ENCODE data around the gene TIMM17A.

DNA sequence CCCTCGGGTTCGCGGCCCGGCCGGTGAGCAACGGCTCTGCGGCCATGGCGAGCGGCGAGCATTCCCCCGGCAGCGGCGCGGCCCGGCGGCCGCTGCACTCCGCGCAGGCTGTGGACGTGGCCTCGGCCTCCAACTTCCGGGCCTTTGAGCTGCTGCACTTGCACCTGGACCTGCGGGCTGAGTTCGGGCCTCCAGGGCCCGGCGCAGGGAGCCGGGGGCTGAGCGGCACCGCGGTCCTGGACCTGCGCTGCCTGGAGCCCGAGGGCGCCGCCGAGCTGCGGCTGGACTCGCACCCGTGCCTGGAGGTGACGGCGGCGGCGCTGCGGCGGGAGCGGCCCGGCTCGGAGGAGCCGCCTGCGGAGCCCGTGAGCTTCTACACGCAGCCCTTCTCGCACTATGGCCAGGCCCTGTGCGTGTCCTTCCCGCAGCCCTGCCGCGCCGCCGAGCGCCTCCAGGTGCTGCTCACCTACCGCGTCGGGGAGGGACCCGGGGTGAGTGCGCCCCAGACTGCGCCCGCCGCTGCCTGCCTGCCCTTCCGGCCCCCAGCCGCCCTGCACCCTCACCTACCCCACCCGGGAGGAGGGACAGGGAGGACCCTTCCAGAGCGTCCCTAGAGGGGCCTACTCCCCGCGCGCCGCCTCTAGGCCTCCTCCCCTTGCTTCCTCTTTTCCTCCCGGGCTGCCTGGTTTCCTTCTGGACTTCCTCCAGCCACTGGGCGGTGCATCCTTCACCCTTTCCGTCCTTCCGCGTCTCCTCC is 27.5 kb downstream of the TIMM17A start, which contains the start of gene RNPEP:
- TF ChIP-seq ZFP3 (CRISPR knock-in tag; IDR thresholded peaks at IDR 0.05): no peak
- no peak for TF ChIP-seq ESRRG (CRISPR knock-in tag; IDR thresholded peaks at IDR 0.05)
- TF ChIP-seq ZNF8 (CRISPR knock-in tag; IDR thresholded peaks at IDR 0.05): no peak
- no peak for TF ChIP-seq BACH2 (CRISPR knock-in tag; IDR thresholded peaks at IDR 0.05; ENCODE audit: borderline replicate concordance)
- no peak for TF ChIP-seq ZC3H10 (CRISPR knock-in tag; IDR thresholded peaks at IDR 0.05)
- no peak for TF ChIP-seq CSRNP3 (CRISPR knock-in tag; IDR thresholded peaks at IDR 0.05)
- no peak for TF ChIP-seq RARB (CRISPR knock-in tag; IDR thresholded peaks at IDR 0.05)
- no peak for TF ChIP-seq ZFP30 (CRISPR knock-in tag; IDR thresholded peaks at IDR 0.05)
- TF ChIP-seq, protein P1, sequence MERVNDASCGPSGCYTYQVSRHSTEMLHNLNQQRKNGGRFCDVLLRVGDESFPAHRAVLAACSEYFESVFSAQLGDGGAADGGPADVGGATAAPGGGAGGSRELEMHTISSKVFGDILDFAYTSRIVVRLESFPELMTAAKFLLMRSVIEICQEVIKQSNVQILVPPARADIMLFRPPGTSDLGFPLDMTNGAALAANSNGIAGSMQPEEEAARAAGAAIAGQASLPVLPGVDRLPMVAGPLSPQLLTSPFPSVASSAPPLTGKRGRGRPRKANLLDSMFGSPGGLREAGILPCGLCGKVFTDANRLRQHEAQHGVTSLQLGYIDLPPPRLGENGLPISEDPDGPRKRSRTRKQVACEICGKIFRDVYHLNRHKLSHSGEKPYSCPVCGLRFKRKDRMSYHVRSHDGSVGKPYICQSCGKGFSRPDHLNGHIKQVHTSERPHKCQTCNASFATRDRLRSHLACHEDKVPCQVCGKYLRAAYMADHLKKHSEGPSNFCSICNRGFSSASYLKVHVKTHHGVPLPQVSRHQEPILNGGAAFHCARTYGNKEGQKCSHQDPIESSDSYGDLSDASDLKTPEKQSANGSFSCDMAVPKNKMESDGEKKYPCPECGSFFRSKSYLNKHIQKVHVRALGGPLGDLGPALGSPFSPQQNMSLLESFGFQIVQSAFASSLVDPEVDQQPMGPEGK (CRISPR knock-in tag; IDR thresholded peaks at IDR 0.05; ENCODE audit: borderline replicate concordance): no peak
- TF ChIP-seq ARNTL (CRISPR knock-in tag; IDR thresholded peaks at IDR 0.05; ENCODE audit: borderline replicate concordance, low read depth): no peak
- TF ChIP-seq SNAI2 (CRISPR knock-in tag; IDR thresholded peaks at IDR 0.05): no peak
- no peak for TF ChIP-seq ZNF70 (CRISPR knock-in tag; IDR thresholded peaks at IDR 0.05)
- TF ChIP-seq, protein P2, sequence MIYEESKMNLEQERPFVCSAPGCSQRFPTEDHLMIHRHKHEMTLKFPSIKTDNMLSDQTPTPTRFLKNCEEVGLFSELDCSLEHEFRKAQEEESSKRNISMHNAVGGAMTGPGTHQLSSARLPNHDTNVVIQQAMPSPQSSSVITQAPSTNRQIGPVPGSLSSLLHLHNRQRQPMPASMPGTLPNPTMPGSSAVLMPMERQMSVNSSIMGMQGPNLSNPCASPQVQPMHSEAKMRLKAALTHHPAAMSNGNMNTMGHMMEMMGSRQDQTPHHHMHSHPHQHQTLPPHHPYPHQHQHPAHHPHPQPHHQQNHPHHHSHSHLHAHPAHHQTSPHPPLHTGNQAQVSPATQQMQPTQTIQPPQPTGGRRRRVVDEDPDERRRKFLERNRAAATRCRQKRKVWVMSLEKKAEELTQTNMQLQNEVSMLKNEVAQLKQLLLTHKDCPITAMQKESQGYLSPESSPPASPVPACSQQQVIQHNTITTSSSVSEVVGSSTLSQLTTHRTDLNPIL (CRISPR knock-in tag; IDR thresholded peaks at IDR 0.05; ENCODE audit: low read depth): no peak
- TF ChIP-seq OSR1 (CRISPR knock-in tag; IDR thresholded peaks at IDR 0.05): no peak

All from SK-N-SH treated with all-trans-retinoic acid at 6 μM for 48 hours (cell line).